Activated T-helper 1 cell treated with anti-CD3 and anti-CD28 coated beads, Interleukin-12 subunit alpha, Interleukin-12 subunit beta, Interleukin-2, Interleukin-4 antibody, amounts not matched to agents 30 ng/mL and 10 ng/mL and 1 ng/mL, durations not matched to agents 14 hours and 24 hours and 36 hours (primary cell): Measurements from ENCODE around the gene CTAGE1. TPM values are rescaled to one million over a fixed set of nuclear protein-coding genes. Genes with fewer than 3 reads are reported as not detected.

Experiments used
- DNase-seq: peaks from one replicate; pipeline ENCODE4 v3.0.0; 2021; ENCODE audit warnings: low spot score
- H3K27ac Mint-ChIP-seq: one replicate; pipeline ENCODE4 v1.8.0; 2021; ENCODE audit warnings: mild to moderate bottlenecking, mixed read lengths
- H3K27me3 Mint-ChIP-seq: one replicate; pipeline ENCODE4 v1.8.0; 2022; ENCODE audit warnings: mild to moderate bottlenecking, moderate library complexity, mixed read lengths; ENCODE audit not compliant: insufficient read depth
- H3K36me3 Mint-ChIP-seq: one replicate; pipeline ENCODE4 v1.8.0; 2021; ENCODE audit warnings: low read depth, mixed read lengths
- H3K4me1 Mint-ChIP-seq: one replicate; pipeline ENCODE4 v1.8.0; 2021; ENCODE audit warnings: low read depth, mixed read lengths
- H3K4me3 Mint-ChIP-seq: one replicate; pipeline ENCODE4 v1.8.0; 2021; ENCODE audit warnings: mild to moderate bottlenecking, moderate library complexity, mixed read lengths
- H3K9me3 Mint-ChIP-seq: one replicate; pipeline ENCODE4 v1.8.0; 2021; ENCODE audit warnings: mixed read lengths
- intact Hi-C: fragments of 100-400 bp; cut with micrococcal nuclease; formaldehyde crosslinking; loops from one replicate; pipeline ENCODE4 v1.15.1; 2024
- total RNA-seq: library from RNA; stranded (reverse); gene quantifications from 2 replicates; pipeline ENCODE4 v1.2.3, GENCODE V29; 2022

The CTAGE1 gene
- total RNA-seq, 1 donor from 2014 or later, result not detected

DNA sequence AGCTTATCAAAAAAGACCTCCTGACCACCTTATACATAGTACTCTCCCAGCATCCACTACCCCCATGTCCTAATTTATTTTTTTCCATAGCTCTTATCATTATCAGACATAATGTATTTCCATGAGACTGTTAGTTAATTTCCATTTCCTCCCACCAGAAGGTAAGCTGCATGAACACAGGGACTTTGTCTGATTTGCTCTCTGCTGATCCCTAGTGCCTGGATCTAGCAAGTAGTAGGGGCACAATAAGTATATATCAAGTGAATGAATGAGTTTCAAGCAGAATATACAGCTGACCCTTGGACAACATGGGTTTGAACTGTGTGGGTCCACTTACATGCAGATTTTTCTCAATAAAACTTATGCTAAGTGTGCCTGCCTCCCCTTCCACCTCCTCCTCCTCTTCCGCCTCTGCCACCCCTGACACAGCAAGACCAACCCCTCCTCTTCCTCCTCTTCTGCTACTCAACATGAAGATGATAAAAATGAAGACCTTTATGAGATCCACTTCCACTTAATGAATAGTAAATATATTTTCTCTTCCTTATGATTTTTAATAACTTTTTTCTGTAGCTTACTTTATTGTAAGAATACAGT, 53.8 kb downstream of the CTAGE1 start:
- DNase-seq, result no peak
- H3K9me3 Mint-ChIP-seq, result no peaks in the 10 kb centered on the region
- H3K36me3 Mint-ChIP-seq, result no peaks in the 10 kb centered on the region
- no peaks in the 10 kb centered on the region for H3K4me1 Mint-ChIP-seq
- intact Hi-C loops, result no loop called here
- no peaks in the 10 kb centered on the region for H3K27me3 Mint-ChIP-seq
- H3K27ac Mint-ChIP-seq, result no peak overlapping the region
- H3K4me3 Mint-ChIP-seq, result no peak overlapping the region

Other genes with a start within 250 kb of the CTAGE1 start
- gene GATA6, start 248.3 kb downstream of the CTAGE1 start, total RNA-seq, result not detected in 2 replicates